HCT116 (cell line): ENCODE measurements around the gene ZNF30.

Experiments used
- ATF3 ChIP-seq: IDR thresholded peaks from 2 replicates; pipeline ENCODE4 v1.6.1; 2012
- CTCF ChIP-seq, 3 experiments: fragments of 200-600 bp in 1 of 3; sonication (generic) in 1 of 3; IDR thresholded peaks in 2 of 3; conservative IDR thresholded peaks in 1 of 3; 2 replicates each; pipeline ENCODE4 v1.5.1; 2012 to 2017; ENCODE audit warnings: low read depth in 2 of 3, low read length in 2 of 3, antibody characterized with exemption in 1 of 3, borderline replicate concordance in 1 of 3, control low read depth in 1 of 3, mild to moderate bottlenecking in 1 of 3, mixed read lengths in 1 of 3, mixed run types in 1 of 3, moderate library complexity in 1 of 3; ENCODE audit not compliant: insufficient read depth in 1 of 3
- EZH2 ChIP-seq: fragments of 200-600 bp; sonication (generic); IDR thresholded peaks from 2 replicates; pipeline ENCODE4 v1.6.1; 2017; ENCODE audit warnings: antibody characterized with exemption, mixed run types
- JUND ChIP-seq: IDR thresholded peaks from 2 replicates; pipeline ENCODE4 v1.6.1; 2012
- POLR2A ChIP-seq: IDR thresholded peaks from 2 replicates; pipeline ENCODE4 v1.7.0; 2011; ENCODE audit warnings: borderline replicate concordance; ENCODE audit not compliant: insufficient read depth, insufficient read length; ENCODE audit errors: extremely low read depth
- POLR2AphosphoS5 ChIP-seq: IDR thresholded peaks from 2 replicates; pipeline ENCODE4 v1.6.1; 2011; ENCODE audit warnings: mild to moderate bottlenecking, low read depth, low read length, moderate library complexity
- YY1 ChIP-seq: IDR thresholded peaks from 2 replicates; pipeline ENCODE4 v1.6.1; 2011; ENCODE audit warnings: low read length, low read depth, moderate library complexity, mild to moderate bottlenecking; ENCODE audit not compliant: insufficient replicate concordance; ENCODE audit errors: extremely low read depth
- ZFX ChIP-seq: fragments of 450-650 bp; IDR thresholded peaks from 2 replicates; pipeline ENCODE4 v1.6.1; 2017

DNA sequence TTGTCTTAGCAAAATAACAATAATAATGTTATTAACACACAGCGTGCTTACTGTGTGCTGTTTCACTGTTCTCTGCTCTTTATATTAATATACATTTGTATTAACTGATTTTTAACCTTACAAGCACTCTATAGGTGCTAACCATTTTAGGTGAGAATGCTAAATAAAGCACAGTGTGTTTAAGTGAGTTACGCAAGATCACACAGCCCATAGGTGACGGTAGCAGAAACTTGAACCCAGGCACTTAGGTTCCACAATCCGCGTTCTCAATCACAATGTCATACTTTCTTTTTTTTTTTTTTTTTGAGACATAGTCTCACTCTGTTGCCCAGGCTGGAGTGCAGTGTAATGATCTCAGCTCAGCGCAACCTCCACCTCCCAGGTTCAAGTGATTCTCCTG, 5.8 kb downstream of the ZNF30 start:
- TF ChIP-seq CTCF (IDR thresholded peaks at IDR 0.05 in 2 of 3, conservative IDR thresholded peaks at IDR 0.05 in 1 of 3; ENCODE audit: borderline replicate concordance in 1 of 3, insufficient read depth in 1 of 3, low read depth in 2 of 3, low read length in 2 of 3) (no peak), YY1 (no peak), ZFX (no peak), POLR2A (no peak), EZH2 (no peak), ATF3 (no peak), POLR2AphosphoS5 (no peak), JUND (no peak)
